Ovary (tissue), 9 donors: ENCODE data around the gene ARID5B. TPM values are rescaled to one million over a fixed set of nuclear protein-coding genes. Genes with fewer than 3 reads are reported as not detected.

Experiments
- DNase-seq, 5 donors: peaks; one replicate each; pipeline ENCODE4 v3.0.0-alpha.2; 2019 to 2020
- H3K27ac ChIP-seq, 2 donors: fragments of 200-600 bp; one replicate each; pipeline versions ENCODE4 v1.5.1 to v1.8.0; 2019 to 2022
- H3K27me3 ChIP-seq: fragments of 200-600 bp; one replicate; pipeline ENCODE4 v1.8.0; 2022
- H3K36me3 ChIP-seq: fragments of 200-600 bp; sonication (generic); one replicate; pipeline ENCODE4 v1.5.1; 2019
- H3K4me1 ChIP-seq: one replicate; pipeline ENCODE4 v1.8.1; 2013; ENCODE audit warnings: mild to moderate bottlenecking, moderate library complexity; ENCODE audit not compliant: insufficient read depth
- H3K4me3 ChIP-seq: fragments of 200-600 bp; sonication (generic); one replicate; pipeline ENCODE4 v1.5.1; 2017
- H3K9me3 ChIP-seq, 2 donors: fragments of 200-600 bp in 1 of 2; sonication (generic) in 1 of 2; one replicate each; pipeline versions ENCODE4 v1.5.1 to v1.8.1; 2013 to 2019; ENCODE audit warnings: mild to moderate bottlenecking in 1 of 2, moderate library complexity in 1 of 2
- CTCF ChIP-seq, 3 donors: fragments of 450-650 bp in 2 of 3; fragments of 200-600 bp in 1 of 3; IDR thresholded peaks; one replicate each; pipeline versions ENCODE4 v1.5.1 to v1.8.0; 2016 to 2022; ENCODE audit warnings: antibody characterized with exemption in 3 of 3, mild to moderate bottlenecking in 1 of 3
- EP300 ChIP-seq: sonication (generic); formaldehyde crosslinking; IDR thresholded peaks from one replicate; pipeline ENCODE4 v1.6.1; 2017; ENCODE audit warnings: antibody characterized with exemption
- POLR2A ChIP-seq: fragments of 450-650 bp; IDR thresholded peaks from one replicate; pipeline ENCODE4 v1.6.1; 2017; ENCODE audit warnings: antibody characterized with exemption, mild to moderate bottlenecking, moderate library complexity
- WGBS, 3 donors: extraction: QIAGEN DNeasy Blood & Tissue Kit in 1 of 3; methylation state at CpG; one replicate each; pipeline versions ENCODE4 v1.1.5 to v1.1.7; 2013 to 2017; 5-methylcytosine and 5-hydroxymethylcytosine counted together
- intact Hi-C, 4 donors: fragments of 100-400 bp; cut with DNase I; formaldehyde crosslinking; loops; one replicate each; pipeline versions ENCODE4 v1.11.0 to v1.15.1; 2022 to 2023
- polyA plus RNA-seq, 2 donors: library from polyadenylated mRNA; stranded (reverse); fragments of 200-250 nt in 1 of 2; fragments of 350-450 nt in 1 of 2; fragmentation: Illumina TruSeq in 1 of 2; extraction: RNeasy Lipid Tissue Mini Kit (QIAGEN cat#74804) in 1 of 2; gene quantifications; one replicate each; pipeline ENCODE4 v1.2.3, GENCODE V29; 2013 to 2014
- total RNA-seq, 7 donors: library from RNA; depleted of rRNA in 2 of 7; stranded (reverse); fragments of >200 nt in 2 of 7; fragmentation: NEBNext Ultra II Directional in 3 of 7; extraction: Animal tissue kit (Norgen Biotek cat#: 25700) in 3 of 7; gene quantifications; one replicate each; pipeline versions ENCODE4 v1.1.0 to v1.2.4, GENCODE V29; 2016 to 2023
- donor health status: DM: no; HTN: no; CAD: no; lungs with moderate emphysema.
- donor health status: DM: no; HTN: no; CAD: no.
- donor health status: Bipolar disorder and iron deficiency.
- donor health status: DM: yes; HTN: yes; CAD: no.
- donor health status: DM: no; HTN: no; CAD: no.
- donor health status: DM: yes; HTN: yes; CAD: no.

The ARID5B gene
- total and polyA plus RNA-seq, 9 donors: 18.3 to 61.8 (median 28.3) TPM

DNA sequence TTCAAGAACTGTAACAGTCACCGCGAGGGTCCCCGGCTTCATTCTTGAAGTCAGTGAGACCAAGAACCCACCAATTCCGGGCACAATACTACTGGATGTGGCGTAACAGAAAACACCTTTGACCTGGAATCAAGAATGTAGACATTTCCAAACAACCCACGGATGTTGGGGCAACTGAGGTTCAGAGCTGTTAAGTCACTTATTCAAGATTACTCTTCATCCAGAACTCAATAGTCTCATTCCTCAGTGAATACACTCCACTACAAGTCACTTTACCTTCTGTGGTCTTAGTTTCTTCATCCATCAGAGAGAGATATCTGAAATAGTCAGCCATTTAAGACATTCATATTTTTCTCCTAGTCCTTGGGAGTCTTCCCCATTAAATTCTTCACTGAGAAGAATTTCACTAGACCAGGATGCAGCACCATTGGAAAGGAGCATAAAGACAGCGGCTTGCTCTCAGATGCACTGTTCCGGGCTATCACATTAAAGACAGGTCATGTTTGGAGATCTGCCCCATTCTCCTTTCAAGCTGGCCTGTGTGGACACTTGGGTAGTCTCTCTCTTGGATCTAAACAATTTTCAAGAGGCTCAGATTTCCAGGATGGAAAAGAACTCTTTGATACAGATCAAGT lies 32.3 kb upstream of the ARID5B start:
- no peak for DNase-seq
- Histone ChIP-seq H3K4me3 (no peak overlapping the region), H3K36me3 (no peaks in the 10 kb centered on the region), H3K4me1 (peaks cover 6% of the 10 kb centered on the region), H3K27ac (peak overlapping the region in 1 of 2 donors; percentile 32), H3K9me3 (no peaks in the 10 kb centered on the region), H3K27me3 (no peaks in the 10 kb centered on the region)
- no peak for TF ChIP-seq EP300
- TF ChIP-seq POLR2A: no peak
- no peak for TF ChIP-seq CTCF (IDR thresholded peaks at IDR 0.05)
- 91 to 92% (median 91%) methylated on average over 8 of the region's 8 CpGs for WGBS, 3 donors
- intact Hi-C loops: no loop called here

DNA sequence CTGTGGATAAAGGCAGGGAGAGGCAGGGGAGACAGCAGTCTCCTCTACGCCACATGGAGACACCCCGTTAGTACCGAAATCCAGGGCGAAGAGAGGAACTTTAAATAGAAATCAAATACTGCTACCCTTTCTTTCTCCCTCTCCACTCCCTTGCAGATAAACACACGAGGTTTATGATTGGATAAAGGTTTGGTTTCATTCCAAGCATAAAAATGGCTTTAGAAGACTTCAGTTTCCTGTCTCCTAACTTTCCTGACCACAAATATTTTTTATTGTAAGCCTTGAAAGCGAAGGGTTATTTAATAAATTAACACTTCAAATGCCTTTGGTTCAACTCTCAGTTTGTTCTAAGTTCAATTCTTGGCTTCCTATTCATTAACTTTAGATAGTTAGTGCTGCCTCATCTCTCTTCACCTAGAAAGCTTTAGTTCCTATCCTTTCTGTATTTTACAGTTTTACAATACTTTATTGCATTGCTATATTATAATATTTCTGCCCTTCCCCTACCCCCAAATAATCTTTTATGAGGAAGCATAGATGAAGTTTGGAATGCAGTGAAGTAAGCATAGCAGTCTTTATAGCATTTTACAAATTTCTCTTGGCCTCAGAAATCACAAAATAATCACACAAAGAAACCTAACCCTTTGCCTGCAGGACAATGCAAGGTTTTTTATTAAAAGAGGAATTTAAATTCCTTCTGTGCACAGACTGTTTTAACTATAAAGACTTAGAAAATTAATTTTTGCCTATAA lies 31.5 kb upstream of the ARID5B start:
- 6 to 10% (median 9%) methylated on average over 6 of the region's 6 CpGs for WGBS, 3 donors
- Histone ChIP-seq H3K36me3 (no peaks in the 10 kb centered on the region), H3K27me3 (no peaks in the 10 kb centered on the region), H3K27ac (peak overlapping the region in 1 of 2 donors; percentile 32), H3K4me1 (peaks cover 6% of the 10 kb centered on the region), H3K4me3 (no peak overlapping the region), H3K9me3 (no peaks in the 10 kb centered on the region)
- no peak for DNase-seq
- no peak for TF ChIP-seq POLR2A
- no peak for TF ChIP-seq EP300
- no peak for TF ChIP-seq CTCF (IDR thresholded peaks at IDR 0.05)
- intact Hi-C loops: no loop called here

DNA sequence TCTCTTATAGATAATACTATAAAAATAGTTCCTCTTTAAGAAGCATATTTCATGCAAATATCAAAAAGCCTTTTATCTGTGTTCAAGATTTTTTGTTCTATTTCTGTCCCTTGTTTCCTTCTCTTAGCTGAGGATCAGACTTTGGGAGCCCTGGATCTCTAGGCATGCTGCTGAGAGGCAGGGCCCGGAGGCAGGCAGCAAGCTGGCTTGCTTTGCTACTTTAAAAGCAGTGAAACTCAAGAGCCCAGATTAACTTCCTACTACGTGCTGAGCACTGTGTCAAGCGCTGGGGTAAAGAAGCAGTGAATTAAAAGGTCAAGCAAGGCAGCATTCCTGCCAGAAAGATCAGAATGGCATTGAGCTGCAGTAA lies 31.0 kb upstream of the ARID5B start:
- Histone ChIP-seq H3K36me3 (no peaks in the 10 kb centered on the region), H3K9me3 (no peaks in the 10 kb centered on the region), H3K27me3 (no peaks in the 10 kb centered on the region), H3K27ac (no peak overlapping the region), H3K4me1 (peaks cover 6% of the 10 kb centered on the region), H3K4me3 (no peak overlapping the region)
- 32 to 37% (median 35%) methylated on average over 3 of the region's 3 CpGs for WGBS, 3 donors
- intact Hi-C loops: no loop called here
- DNase-seq: no peak
- TF ChIP-seq CTCF (IDR thresholded peaks at IDR 0.05): no peak
- TF ChIP-seq POLR2A: no peak
- TF ChIP-seq EP300: no peak

GRCh38 chr10:61871487-61871886 lies 30.0 kb upstream of the ARID5B start:
- Histone ChIP-seq H3K36me3 (no peaks in the 10 kb centered on the region), H3K27ac (no peak overlapping the region), H3K4me3 (no peak overlapping the region), H3K27me3 (no peaks in the 10 kb centered on the region), H3K9me3 (no peaks in the 10 kb centered on the region), H3K4me1 (peaks cover 6% of the 10 kb centered on the region)
- 93 to 97% (median 95%) methylated on average over 6 of the region's 6 CpGs for WGBS, 3 donors
- no peak for DNase-seq
- intact Hi-C loops: no loop called here
- no peak for TF ChIP-seq CTCF (IDR thresholded peaks at IDR 0.05)
- no peak for TF ChIP-seq POLR2A
- TF ChIP-seq EP300: no peak
